Endometrial microvascular endothelial cells (primary cell): ENCODE data around the gene MED17. TPM values are rescaled to one million over a fixed set of nuclear protein-coding genes. Genes with fewer than 3 reads are reported as not detected.
"Not testable (repeated sequence)": the region's sequence is repeated elsewhere in the genome, so short reads cannot be mapped to it uniquely, and the experiment has no call there.

Experiments
- in situ Hi-C: cut with HindIII; loops from 2 replicates; pipeline ENCODE4 v1.10.0; 2017; ENCODE audit warnings: low sequenced_read_pairs, low pct_unique_long_range_greater_than_20kb; ENCODE audit errors: inconsistent ontology term
- total RNA-seq: library from RNA; depleted of rRNA; stranded (reverse); fragments of >200 nt; gene quantifications from one replicate; pipeline ENCODE4 v1.2.3, GENCODE V29; 2015; ENCODE audit errors: inconsistent ontology term

MED17 gene, protein sequence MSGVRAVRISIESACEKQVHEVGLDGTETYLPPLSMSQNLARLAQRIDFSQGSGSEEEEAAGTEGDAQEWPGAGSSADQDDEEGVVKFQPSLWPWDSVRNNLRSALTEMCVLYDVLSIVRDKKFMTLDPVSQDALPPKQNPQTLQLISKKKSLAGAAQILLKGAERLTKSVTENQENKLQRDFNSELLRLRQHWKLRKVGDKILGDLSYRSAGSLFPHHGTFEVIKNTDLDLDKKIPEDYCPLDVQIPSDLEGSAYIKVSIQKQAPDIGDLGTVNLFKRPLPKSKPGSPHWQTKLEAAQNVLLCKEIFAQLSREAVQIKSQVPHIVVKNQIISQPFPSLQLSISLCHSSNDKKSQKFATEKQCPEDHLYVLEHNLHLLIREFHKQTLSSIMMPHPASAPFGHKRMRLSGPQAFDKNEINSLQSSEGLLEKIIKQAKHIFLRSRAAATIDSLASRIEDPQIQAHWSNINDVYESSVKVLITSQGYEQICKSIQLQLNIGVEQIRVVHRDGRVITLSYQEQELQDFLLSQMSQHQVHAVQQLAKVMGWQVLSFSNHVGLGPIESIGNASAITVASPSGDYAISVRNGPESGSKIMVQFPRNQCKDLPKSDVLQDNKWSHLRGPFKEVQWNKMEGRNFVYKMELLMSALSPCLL
- 30.4 TPM for total RNA-seq

DNA sequence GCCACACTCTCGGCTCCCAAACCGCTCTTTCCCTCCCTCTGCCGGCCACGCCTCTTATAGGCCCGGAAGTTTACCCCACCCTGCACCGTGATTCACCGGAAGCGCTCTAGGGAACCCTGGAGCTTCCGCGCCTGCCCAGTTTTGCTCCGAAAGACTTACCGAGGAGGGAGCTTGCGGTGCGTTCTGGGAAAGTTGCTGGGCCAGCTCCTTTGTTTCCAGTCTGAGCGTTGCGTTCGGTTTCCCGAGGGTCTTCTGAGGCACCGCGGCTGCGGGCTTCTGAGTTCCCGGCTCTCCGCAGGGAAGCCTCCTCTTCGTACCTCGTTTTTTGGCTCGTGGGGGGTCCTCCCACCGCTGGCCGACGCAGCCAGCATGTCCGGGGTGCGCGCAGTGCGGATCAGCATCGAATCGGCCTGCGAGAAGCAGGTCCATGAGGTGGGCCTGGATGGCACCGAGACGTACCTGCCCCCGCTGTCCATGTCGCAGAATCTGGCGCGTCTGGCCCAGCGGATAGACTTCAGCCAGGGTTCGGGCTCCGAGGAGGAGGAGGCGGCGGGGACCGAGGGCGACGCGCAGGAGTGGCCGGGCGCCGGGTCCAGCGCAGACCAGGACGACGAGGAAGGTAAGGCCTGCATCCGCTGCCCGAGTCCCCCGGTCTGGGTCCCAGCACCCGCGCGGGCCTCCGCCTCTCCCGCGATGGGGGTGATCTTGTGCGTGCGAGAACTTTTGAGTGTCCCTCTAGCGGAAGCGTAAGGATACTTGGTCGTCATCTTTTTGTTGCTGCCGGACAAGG lies at the start of gene MED17:
Gene MED17, plus strand, starts transcription at position 138 of the 790 bp plus-strand sequence. Its CDS starts 232 bp downstream, at position 370.
- in situ Hi-C loops = no loop called here

DNA sequence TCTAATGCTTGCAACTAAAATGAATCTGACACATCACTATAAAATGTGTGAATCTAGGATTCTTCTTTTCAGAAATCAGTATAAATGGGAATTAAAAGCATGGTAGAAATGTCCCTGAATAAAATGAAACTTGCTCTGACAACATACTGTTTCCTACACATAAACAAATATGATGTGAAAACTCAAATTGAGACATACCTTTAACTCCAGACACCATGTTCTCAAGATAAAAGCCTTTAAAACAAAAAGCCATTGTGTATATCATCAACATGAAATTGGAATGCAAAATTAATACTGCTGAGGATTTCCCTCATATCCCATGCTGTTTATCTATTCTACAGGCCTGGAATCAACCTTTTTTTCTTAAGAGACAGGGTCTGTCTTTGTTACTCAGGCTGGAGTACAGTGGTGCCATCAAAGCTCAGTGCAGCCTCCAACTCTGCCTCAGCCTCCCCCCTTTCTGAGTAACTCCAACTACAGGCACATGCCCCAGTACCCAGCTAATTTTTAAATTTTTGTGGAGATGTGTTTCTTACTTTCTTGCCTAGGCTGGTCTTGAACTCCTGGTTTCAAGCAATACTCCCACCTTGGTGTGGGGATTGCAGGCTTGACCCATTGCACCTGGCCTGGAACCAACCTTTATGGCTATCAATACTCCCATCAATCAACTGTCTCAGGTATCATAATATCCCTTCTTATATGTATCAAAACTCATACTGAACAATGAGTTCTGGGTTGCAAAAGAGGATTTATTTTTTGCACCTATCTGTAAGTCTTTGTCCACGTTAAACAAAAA lies 49.5 kb upstream of the MED17 start:
- in situ Hi-C loops = no loop called here

DNA sequence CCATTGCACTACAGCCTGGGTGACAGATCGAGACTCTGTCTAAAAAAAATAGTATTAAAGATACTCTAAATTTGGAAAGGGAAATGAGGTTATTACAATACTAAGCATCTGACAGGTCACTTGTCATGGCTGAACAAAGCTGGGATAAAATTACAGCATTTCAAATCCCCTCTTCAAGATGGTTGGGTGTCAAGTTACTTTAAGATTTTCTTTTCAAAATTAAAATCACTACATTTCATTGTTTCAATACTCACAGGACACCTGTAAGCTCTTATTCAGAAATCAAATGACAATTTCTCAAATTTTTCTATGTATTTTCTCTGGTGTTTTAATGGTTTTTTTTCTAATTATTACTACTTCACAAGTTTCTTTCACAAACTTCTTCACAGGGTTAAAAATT lies 48.5 kb upstream of the MED17 start:
- in situ Hi-C loops = no loop called here

DNA sequence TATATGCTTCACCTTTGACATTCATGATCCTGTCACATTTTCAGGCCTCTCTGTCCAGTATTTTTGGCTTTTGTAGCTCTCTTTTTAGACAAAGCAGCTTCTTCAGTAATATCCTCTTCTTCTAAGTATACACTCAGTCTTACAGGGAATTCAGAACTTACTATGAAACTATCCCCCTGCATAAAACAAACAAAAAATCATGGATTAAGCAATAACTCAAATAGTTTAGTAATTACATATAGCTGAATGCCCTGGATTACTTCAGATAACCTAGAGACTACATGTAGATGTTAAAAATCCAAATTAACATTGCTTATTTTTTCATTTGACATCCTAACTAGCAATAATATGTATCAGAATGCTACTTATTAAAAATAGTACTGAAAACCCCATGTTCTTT lies 48.0 kb upstream of the MED17 start:
- in situ Hi-C loops = no loop called here

DNA sequence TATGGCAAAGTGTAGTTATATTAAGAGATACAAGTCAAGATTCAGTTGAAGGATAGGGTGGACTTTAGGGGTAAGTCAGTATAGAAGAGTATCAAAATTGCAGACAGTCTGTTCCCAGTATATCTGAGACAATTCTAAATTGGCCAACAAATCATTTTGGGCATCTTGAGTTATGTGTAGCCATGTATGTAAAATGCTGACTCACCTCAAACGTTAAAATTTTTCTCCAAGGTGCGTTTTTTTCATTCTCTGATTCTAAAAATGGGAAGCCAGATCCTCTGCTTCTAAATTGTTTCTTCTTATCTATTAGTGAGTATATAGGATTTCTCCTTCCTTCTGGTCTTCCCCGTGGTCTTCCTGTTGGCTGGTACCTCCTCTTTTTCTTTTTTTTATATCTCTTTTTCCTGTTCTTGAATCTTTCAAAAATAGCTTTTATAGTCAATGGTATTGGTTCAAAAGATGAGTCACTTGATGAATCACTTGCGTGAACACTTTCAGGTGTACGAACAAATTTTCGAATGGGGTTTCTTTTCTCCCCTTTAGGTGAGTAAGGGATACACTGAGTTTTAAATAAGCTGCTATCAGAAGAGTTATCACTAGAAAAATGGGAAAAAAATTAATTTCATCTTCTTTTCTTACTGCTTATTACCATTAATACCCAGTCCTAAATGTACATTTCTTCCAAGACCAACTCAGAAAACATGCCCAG lies 46.0 kb upstream of the MED17 start:
- in situ Hi-C loops = no loop called here

DNA sequence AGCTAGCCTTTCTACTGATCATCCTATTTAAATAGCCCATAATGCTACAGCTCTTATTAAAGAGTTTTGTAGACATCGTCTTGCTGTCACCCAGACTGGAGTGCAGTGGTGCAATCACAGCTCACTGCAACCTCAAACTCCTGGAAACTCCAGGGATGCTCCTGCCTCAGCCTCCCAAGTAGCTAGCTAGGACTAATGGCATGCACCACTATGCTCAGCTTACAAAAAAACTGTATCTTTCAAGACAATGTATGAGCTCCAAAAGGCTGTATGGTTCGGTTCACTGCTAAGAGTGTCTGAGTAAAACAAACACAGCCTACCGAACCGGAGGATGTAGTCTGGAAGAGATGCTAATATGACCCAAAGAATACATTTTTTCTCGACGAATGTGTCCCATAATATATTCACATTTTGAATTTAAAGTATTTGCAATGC lies 45.4 kb upstream of the MED17 start:
- in situ Hi-C loops = no loop called here

DNA sequence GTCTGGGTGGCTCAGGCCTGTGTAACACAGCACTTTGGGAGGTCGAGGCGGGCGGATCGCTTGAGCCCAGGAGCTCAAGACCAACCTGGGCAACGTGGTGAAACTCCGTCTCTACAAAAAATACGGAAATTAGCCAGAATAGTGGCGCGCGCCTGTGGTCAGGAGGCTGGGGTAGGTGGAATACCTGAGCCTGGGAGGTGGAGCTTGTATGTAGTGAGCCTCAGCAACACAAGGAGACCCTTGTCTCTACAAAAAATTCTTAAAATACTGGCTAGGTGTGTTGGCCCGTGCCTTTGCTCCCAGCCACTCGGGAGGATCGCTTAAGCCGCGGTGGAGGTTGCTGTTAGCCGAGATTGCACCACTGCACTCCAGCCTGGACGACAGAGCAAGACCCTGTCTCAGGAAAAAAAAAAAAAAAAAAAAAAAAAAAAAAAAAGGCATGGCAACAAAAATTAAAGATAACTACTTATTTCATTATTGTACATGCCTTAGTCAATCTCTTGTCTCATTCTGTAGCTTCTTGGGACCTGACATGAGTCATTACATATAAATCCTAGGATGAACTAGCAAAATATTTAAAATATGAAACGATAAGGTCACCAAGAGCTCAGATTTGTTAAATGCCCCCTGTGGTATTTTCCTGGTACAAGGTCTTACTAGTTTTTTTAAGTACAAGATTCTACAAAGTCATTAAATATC lies 43.9 kb upstream of the MED17 start:
- in situ Hi-C loops = no loop called here

DNA sequence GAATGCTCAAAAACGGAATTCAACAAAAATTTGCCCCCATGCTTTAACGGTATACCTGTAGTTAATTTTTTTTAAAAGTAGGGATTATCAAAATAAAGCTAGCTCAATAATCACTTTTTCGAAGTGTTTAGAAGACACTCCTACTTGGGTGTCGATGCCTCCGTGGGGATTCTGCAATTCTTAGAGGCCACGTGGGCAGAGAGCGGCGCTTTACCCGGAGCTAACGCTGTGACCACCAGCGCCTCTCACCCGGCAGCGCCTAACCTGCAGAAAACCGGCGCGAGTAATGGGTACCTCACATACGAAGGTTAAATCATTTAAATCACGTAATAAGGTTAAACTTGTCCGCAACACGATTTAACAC lies 43.4 kb upstream of the MED17 start:
- in situ Hi-C loops = no loop called here

DNA sequence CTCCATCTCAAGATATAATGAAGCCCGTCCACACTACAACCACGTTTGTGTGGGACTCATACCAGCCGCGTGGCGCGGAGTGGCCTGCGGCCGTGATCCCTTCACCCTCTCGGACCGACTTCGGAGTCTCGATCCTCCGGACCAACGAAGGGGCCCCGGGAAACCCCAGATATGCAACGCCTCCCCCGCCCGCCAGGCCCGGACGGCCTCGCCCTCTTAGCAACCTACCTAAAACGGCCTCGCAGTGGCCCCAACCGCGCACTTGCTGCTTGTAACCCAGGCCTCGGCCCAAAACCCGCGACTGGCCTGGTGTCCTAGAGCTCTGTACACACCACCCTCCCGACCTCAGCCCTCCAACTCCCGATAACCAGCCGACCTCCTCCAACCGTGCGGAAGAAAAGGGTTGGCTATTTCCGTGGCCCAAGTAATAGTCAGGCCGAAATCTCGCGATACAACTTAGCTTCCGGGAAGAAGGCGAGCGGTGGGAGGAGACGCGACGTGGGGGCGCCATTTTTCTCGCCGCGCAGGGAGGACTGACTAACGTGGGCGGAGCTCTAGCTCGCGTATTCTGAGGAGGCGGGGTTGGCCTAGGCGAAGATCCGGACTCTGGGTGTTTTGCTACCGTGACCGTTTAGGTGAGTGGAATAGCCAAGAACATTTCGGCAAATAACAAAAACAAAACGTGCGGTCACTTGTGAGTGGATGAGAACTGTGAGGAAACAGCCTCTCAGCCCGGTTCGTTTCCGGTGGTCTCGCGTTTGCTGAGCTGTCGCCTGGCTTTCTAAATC lies 42.8 kb upstream of the MED17 start, which contains the start of the genes C11orf54 and TAF1D:
Gene C11orf54, plus strand, starts transcription at position 579 of the 788 bp plus-strand sequence. CDS start 5,722 bp downstream, outside the sequence.
Gene TAF1D, minus strand, starts transcription at position 402 of the 788 bp plus-strand sequence. CDS start 2,191 bp downstream, outside the sequence.
- in situ Hi-C loops = no loop called here

DNA sequence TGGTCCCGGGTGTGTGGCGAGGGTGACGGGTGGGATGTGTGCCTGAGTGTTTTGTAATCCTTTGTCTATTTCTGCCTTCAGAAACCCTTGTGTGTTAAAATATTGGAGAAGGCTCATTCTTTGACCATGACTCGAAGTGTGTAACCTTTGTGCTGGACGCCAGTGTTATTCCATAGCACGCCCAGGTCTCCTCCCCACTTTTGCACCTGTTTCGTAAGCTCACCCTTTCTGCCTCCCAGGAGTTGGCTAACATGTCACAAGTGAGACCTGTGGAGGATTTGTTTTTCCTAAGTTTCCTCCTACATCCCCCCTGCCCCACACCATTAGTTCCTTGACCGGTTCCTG lies 42.2 kb upstream of the MED17 start:
- in situ Hi-C loops = no loop called here

DNA sequence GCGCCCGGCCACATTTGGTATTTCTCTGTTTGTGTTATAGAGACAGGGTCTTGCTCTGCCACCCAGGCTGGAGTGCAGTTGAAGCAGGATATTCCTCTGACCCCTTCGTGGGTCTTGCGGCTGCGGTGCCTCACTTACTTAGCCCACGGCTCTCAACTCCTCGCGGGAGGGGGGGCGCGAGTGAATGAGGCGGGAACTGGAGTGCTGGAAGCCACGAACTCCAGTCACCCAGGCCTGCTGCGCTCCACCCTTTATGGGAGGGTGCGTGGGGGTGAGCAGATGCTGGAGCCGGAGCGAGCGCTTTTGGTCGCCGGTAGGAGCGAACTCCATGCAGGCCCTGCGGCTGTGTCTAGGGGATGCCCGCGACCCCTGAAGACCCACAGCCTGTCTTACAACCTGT lies 40.8 kb upstream of the MED17 start:
- in situ Hi-C loops = no loop called here

DNA sequence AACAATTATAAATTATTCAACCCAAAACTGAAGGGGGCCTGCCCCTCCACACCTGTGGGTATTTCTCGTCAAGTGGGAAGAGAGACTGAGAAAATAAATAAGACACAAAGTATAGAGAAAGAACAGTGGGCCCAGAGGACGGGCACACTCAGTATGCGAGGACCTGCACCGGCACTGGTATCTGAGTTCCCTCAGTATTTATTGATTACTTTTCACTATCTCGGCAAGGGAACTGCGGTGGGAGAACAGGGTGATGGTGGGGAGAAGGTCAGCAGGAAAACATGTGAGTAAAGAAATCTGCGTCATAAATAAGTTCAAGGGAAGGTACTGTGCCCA lies 39.4 kb upstream of the MED17 start:
- in situ Hi-C loops = no loop called here

DNA sequence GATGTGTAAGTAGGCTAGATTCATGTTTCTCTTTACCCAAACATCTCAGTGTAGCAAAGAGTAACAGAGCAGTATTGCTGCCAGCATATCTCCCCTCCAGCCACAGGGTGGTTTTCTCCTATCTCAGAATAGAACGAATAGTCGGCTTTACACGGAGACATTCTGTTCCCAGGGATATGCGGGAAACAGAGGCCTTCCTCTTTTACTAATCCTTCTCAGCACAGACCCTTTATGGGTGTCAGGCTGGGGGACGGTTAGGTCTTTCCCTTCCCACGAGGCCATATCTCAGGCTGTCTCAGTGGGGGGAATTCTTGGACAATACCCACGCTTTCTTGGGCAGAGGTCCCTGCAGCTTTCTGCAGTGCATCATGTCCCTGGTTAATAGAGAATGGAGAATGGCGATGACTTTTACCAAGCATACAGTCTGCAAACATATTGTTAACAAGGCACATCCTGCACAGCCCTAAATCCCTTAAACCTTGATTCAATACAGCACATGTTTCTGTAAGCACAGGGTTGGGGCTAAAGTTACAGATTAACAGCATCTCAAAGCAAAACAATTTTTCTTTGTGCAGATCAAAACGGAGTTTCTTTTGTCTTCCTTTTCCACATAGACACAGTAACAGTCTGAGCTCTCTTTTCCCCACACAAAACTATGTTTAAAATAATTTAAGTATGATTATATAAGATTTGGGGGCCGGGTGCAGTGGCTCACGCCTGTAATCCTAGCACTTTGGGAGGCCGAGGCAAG lies 38.9 kb upstream of the MED17 start:
- in situ Hi-C loops = not testable (repeated sequence)

DNA sequence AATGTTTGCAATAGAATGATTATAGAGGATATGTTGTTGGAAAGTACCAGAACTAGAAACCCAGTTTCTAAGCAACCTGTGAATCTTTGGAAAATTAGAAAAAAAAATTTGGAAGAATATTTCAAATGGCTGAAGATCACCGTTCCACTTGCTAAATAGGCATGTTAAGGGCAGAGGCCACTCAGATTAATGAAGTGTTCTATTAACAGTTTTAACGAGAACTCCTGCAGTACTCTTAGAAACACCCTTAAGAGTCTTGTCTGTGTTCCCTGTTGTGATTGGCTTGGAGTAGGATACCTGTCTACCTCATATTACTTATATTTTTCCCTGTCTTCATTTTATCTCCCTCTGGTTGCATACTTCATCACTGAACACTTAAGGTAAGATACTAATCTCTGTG lies 38.0 kb upstream of the MED17 start:
- in situ Hi-C loops = no loop called here

DNA sequence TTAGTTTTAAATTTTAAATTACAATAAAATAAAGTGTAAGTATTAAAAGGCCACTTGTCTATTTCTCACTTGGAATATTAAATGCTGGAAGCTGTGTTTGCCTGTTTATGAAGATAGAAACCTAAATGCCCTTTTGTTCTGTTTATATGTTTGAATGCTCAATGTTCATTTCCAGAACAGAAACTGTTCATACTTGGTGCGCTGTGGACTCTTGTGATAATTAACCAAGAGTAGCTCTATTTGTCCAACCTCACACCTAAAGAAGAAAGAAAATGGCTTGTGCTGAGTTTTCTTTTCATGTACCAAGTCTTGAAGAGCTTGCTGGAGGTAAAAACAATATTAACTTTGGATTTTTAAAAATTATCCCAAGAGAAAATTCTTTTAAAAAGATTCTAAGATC lies 37.0 kb upstream of the MED17 start:
- in situ Hi-C loops = no loop called here

DNA sequence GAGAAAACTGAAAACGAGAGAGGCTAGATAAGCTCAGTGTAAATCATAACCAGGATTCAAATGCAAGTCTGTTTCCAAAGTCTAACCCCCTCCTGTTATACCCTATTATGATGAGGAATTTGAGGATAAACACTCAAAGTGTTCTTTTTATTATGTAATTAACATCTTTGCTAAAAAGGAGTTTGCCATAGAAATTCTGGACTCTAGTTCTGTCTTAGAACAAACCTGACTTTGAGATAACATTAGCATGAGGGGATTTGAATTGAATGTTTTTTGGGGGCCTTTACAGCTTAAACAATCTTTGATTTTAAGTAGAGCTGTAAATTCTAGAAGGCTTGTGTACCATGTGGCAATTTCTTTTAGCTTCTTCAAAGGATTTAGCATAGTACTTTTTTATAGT lies 33.1 kb upstream of the MED17 start:
- in situ Hi-C loops = no loop called here
